Hepatocyte (in vitro differentiated cells): ENCODE results near the gene HNMT.

ENCODE experiments used
- CTCF ChIP-seq: fragments of 200-600 bp; sonication (generic); IDR thresholded peaks from 2 replicates; pipeline ENCODE4 v1.5.1; 2016; ENCODE audit warnings: antibody characterized with exemption, mild to moderate bottlenecking; ENCODE audit not compliant: poor library complexity
- EZH2 ChIP-seq: fragments of 200-600 bp; sonication (generic); IDR thresholded peaks from 2 replicates; pipeline ENCODE4 v1.6.1; 2016; ENCODE audit warnings: antibody characterized with exemption, mild to moderate bottlenecking, borderline replicate concordance
- EZH2phosphoT487 ChIP-seq: fragments of 200-600 bp; sonication (generic); IDR thresholded peaks from one replicate; pipeline ENCODE4 v1.6.1; 2018; ENCODE audit warnings: antibody characterized with exemption, mild to moderate bottlenecking, low read depth, moderate library complexity; ENCODE audit not compliant: unreplicated experiment, severe bottlenecking

GRCh38 chr2:137986268-137986667, 22.0 kb downstream of the HNMT start:
- TF ChIP-seq EZH2 (no peak), CTCF (no peak), EZH2phosphoT487 (no peak)
